GM10248 (cell line): Measurements from ENCODE around the gene AMMECR1.

Source experiments
- CTCF ChIA-PET: fragments of 300-600 bp; sonication (Branson Sonifier 250); formaldehyde crosslinking; extraction: SDS; loops from one replicate; lab custom pipeline; 2021; ENCODE audit warnings: antibody characterized with exemption; lab: Yijun Ruan, JAX
- POLR2A ChIA-PET: fragments of 350-650 bp; sonication (Branson Sonifier 250); formaldehyde crosslinking; extraction: SDS; loops from one replicate; lab custom pipeline; 2020; ENCODE audit warnings: antibody characterized with exemption; lab: Yijun Ruan, JAX
- DNase-seq: peaks from one replicate; pipeline ENCODE4 v3.0.0; 2012; ENCODE audit errors: extremely low spot score
- TF ChIP-seq, protein P1 (sequence below): IDR thresholded peaks from 2 replicates; pipeline ENCODE4 v1.5.1; 2012; ENCODE audit warnings: mild to moderate bottlenecking, low read depth; ENCODE audit errors: extremely low read depth, missing control alignments, control extremely low read depth

Gene AMMECR1

DNA sequence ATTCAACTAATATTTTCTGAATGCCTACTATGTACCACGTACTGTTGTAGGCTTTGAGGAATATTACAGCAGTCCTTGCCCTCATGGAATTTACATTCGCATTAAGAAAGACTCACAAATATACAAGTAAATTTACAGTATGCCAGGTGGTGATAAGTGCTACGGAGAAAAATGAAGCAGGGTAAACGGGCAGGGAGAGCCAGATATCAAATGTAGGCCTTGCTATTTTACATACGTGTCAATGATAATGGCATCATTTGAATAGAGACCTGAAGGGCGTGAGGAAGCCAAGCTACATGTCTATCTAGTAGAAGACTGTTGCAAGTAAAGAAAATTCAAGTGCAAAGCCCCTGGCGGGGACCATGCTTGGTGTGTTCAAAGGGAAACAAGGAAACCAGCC, 65.2 kb downstream of the AMMECR1 start:
- no peak for DNase-seq
- CTCF ChIA-PET = interaction anchor here (1.0 to 1.9 kb wide), 2 partner anchors 8 to 14 kb away, joined by 4 read pairs; no protein-coding TSS in a partner anchor
- POLR2A ChIA-PET = no interaction called here
- TF ChIP-seq, protein P1, sequence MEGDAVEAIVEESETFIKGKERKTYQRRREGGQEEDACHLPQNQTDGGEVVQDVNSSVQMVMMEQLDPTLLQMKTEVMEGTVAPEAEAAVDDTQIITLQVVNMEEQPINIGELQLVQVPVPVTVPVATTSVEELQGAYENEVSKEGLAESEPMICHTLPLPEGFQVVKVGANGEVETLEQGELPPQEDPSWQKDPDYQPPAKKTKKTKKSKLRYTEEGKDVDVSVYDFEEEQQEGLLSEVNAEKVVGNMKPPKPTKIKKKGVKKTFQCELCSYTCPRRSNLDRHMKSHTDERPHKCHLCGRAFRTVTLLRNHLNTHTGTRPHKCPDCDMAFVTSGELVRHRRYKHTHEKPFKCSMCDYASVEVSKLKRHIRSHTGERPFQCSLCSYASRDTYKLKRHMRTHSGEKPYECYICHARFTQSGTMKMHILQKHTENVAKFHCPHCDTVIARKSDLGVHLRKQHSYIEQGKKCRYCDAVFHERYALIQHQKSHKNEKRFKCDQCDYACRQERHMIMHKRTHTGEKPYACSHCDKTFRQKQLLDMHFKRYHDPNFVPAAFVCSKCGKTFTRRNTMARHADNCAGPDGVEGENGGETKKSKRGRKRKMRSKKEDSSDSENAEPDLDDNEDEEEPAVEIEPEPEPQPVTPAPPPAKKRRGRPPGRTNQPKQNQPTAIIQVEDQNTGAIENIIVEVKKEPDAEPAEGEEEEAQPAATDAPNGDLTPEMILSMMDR = no peak

DNA sequence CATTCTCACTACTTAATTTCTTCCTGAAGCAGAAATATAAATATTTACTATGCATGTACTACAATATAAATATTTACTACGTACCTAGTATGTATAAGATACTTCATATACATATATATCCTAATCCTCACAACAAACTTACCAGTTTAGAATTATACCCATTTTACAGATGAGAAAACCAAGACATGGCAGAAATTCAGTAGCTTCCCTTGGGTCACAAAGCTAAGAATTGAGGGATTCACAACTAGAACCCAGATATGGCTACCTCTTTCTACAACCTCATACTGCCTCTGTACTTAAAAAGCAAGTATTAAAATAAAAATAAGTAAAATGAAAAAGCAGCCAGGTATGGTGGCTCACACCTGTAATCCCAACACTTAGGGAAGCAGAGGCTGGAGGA, 65.9 kb downstream of the AMMECR1 start:
- CTCF ChIA-PET = no interaction called here

GRCh38 chrX:110251526-110251925, 66.4 kb downstream of the AMMECR1 start:
- CTCF ChIA-PET = no interaction called here
- TF ChIP-seq, protein P1 = no peak
- POLR2A ChIA-PET = no interaction called here
- DNase-seq = no peak

More for the DNA sequence above, 65.9 kb downstream of the AMMECR1 start:
- DNase-seq = no peak
- TF ChIP-seq, protein P1 = no peak
- POLR2A ChIA-PET = no interaction called here

DNA sequence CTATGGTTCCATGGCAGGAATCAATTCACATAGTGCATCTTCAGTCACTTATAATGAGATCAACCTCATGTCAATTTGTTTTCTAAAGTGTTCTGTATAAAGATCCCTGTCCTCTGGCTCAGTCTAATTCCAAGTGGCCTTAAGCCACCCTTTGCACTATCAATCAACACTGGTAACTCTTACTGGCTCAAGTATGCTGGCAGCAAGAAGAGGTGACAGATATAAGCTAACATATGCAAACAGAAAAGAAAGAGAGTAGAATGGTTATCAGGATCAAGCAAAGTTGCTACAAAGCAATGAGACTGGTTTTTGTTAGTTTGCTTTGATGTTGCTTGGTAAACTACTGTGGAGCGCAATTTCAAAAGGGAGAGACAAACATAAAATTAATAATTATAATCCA, 67.0 kb downstream of the AMMECR1 start:
- CTCF ChIA-PET = no interaction called here
- TF ChIP-seq, protein P1 = no peak
- no peak for DNase-seq
- POLR2A ChIA-PET = no interaction called here

DNA sequence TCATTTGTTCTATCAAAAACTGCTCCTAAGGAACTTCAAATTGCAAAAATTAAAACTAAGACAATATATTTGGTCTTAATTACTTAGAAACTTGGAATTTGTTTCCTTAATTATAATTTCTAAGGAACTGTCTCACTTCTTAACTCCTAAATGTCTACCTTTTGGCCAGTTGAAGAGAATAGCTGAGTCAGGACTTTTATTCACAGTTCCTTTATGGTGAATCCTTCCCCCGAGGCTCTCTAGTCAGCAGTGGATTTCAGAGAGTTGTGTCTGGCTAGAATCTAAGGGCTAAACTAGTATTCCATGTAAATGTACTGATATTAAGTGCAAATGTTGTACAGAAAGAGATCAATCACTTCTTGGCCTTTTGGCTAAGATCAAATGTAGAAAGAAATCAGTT, 69.3 kb downstream of the AMMECR1 start:
- ChIA-PET CTCF (no interaction called here), POLR2A (no interaction called here)
- DNase-seq = no peak
- TF ChIP-seq, protein P1 = no peak

- DNase-seq = no peak
- CTCF ChIA-PET = interaction anchor here (1.1 to 1.2 kb wide), 2 partner anchors 8 to 32 kb away, joined by 3 to 4 read pairs; no protein-coding TSS in a partner anchor
- POLR2A ChIA-PET = no interaction called here
- TF ChIP-seq, protein P1 = no peak
Measured at GRCh38 chrX:110245011-110245410, 72.9 kb downstream of the AMMECR1 start.
